GM06990 (cell line): ENCODE results near the gene NUMBL.
A peak's percentile ranks its signal among the peaks of the same experiment; 100 is the strongest.

ENCODE experiments used
- DNase-seq: peaks from one replicate; pipeline ENCODE4 v3.0.0-alpha.2; 2011; ENCODE audit not compliant: insufficient read length; ENCODE audit errors: extremely low read depth
- H3K27me3 ChIP-seq: replicated peaks from 2 replicates; pipeline ENCODE4 v1.6.0; 2011; ENCODE audit warnings: low read length; ENCODE audit not compliant: control insufficient read depth, insufficient read depth
- H3K36me3 ChIP-seq: 2 replicates; pipeline ENCODE4 v1.5.1; 2011; ENCODE audit warnings: low read length; ENCODE audit not compliant: control insufficient read depth, insufficient read depth
- H3K4me3 ChIP-seq: replicated peaks from 2 replicates; pipeline ENCODE4 v1.5.1; 2011; ENCODE audit warnings: low read depth, mild to moderate bottlenecking, control low read depth, low read length
- TF ChIP-seq, protein P1 (sequence below): IDR thresholded peaks from 2 replicates; pipeline ENCODE4 v1.5.1; 2011; ENCODE audit warnings: low read length, control low read depth, mild to moderate bottlenecking, inconsistent platforms; ENCODE audit not compliant: insufficient read depth, poor library complexity, severe bottlenecking

The NUMBL gene

DNA sequence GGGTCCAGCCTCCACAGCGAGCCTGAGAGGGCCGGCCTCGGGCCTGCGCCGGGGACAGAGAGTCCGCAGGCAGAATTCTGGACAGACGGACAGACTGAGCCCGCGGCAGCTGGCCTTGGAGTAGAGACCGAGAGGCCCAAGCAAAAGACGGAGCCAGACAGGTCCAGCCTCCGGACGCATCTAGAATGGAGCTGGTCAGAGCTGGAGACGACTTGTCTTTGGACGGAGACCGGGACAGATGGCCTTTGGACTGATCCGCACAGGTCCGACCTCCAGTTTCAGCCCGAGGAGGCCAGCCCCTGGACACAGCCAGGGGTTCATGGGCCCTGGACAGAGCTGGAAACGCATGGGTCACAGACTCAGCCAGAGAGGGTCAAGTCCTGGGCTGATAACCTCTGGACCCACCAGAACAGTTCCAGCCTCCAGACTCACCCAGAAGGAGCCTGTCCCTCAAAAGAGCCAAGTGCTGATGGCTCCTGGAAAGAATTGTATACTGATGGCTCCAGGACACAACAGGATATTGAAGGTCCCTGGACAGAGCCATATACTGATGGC, 27.0 kb upstream of the NUMBL start:
- TF ChIP-seq, protein P1, sequence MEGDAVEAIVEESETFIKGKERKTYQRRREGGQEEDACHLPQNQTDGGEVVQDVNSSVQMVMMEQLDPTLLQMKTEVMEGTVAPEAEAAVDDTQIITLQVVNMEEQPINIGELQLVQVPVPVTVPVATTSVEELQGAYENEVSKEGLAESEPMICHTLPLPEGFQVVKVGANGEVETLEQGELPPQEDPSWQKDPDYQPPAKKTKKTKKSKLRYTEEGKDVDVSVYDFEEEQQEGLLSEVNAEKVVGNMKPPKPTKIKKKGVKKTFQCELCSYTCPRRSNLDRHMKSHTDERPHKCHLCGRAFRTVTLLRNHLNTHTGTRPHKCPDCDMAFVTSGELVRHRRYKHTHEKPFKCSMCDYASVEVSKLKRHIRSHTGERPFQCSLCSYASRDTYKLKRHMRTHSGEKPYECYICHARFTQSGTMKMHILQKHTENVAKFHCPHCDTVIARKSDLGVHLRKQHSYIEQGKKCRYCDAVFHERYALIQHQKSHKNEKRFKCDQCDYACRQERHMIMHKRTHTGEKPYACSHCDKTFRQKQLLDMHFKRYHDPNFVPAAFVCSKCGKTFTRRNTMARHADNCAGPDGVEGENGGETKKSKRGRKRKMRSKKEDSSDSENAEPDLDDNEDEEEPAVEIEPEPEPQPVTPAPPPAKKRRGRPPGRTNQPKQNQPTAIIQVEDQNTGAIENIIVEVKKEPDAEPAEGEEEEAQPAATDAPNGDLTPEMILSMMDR: no peak
- Histone ChIP-seq H3K4me3 (peak overlapping the region; percentile 82), H3K27me3 (no peaks in the 10 kb centered on the region), H3K36me3 (no peaks in the 10 kb centered on the region; the same call in none of the 2 replicates)
- DNase-seq: no peak

DNA sequence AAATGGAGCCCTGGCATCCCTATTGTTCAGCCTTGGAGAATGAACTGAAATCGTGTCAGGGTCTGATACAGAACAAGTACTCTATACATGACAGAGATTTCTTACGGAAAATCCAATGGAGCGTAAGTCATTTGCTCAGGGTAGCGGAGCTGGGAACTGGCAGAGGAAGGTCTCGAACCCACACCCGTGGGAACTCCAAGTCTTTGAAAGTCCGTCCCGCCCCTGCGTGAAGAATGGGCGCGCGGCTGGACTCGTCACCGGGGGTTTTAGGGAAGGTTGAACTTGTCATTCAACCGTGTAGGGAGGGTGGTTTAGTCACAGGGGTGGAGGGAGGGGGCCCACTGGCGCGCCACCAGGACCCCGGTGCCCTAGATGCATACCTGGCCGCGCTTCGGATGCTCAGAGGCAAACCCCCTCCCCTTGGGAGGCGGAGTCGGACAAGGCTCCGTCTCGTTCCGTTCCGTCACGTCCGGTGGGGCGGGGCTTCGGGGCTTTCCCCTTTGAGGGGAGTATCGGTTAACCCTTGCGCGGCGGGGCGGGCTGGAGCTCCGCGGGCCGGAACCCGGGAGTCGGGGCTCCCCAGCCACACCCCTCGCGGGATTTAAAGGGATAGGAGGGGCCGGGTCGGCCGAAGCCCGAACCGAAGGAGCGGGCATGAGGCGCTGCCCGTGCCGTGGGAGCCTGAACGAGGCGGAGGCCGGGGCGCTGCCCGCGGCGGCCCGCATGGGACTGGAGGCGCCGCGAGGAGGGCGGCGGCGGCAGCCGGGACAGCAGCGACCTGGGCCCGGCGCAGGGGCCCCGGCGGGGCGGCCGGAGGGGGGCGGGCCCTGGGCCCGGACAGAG, 26.3 kb upstream of the NUMBL start, which contains the start of the genes COQ8B and ITPKC:
TSS of gene COQ8B (minus strand) at position 405 of the 843 bp plus-strand sequence. CDS start 2,254 bp downstream, outside the sequence.
TSS of gene ITPKC (plus strand) at position 631 of the 843 bp plus-strand sequence. CDS start at position 655, 24 bp downstream.
- peak; percentile 95 for DNase-seq
- Histone ChIP-seq H3K36me3 (no peaks in the 10 kb centered on the region; the same call in none of the 2 replicates), H3K27me3 (no peaks in the 10 kb centered on the region), H3K4me3 (peak within 1 kb of the TSS; percentile 82)
- TF ChIP-seq, protein P1: no peak

DNA sequence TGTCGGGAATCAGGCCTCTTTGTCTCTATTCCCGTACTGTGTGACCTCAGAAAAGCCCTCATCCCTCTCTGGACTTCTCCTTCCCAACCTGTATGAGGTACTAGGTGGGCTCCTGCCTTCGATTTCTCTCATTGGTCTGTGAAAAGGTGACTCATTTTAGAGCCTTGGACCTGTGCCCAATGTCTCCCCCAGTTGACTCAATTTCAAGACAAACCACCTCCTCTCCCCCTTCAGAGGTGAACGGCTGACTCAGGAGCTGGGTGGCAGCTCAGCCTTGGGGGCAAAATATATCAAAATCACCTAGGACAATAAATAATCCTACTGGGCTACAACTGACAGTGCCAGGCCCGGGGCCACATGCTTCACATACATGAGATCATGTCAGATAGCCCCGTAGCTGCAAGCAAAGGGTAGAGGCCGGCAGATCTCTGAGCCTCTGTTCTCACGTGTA, 25.6 kb upstream of the NUMBL start:
- no peaks in the 10 kb centered on the region for H3K27me3 ChIP-seq
- DNase-seq: peak; percentile 68
- no peaks in the 10 kb centered on the region; the same call in none of the 2 replicates for H3K36me3 ChIP-seq
- peak overlapping the region; percentile 82 for H3K4me3 ChIP-seq
- TF ChIP-seq, protein P1: no peak

DNA sequence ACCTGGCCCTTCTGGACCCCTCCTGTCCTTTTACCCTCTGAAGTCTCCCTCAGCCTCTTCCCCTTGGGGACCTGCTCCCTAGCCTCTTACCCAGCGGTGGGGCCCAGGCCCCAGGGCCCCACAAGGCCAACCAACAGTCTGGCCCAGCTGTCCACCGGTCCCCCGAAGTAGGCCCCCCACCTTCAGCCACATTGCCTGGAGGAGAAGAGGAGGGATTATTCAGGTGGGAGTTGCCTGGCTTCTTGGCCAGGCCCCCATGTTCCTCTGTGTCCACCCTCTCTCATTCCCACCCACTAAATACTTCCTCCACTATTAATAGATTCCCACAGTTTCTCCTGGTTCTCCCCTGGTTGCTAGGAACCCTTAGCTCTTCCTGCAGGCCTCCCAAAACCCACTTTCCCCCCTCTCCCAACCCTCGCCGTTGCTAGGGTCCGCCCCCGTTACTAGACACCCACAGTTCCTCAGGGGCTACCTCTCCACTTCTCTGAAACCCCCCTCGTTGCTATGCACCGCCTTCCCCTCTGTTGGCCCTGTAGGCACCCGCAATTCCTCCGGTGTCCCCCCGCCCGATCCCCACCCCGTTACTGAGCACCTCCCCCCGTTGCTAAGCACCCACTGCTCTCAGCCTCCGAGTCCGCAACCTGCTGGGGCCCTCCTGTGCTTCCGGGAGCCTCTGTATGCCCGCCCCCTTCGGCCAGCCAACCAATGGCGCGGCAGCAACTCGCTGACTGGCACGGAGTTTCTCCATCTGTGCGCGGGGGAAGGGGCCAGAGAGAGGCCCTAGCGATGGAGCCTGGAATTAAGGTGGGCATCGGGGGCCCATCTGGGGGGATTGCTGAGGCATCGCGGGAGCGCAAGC, 24.2 kb upstream of the NUMBL start:
- TF ChIP-seq, protein P1: no peak
- Histone ChIP-seq H3K27me3 (no peaks in the 10 kb centered on the region), H3K36me3 (peaks cover 2% of the 10 kb centered on the region), H3K4me3 (peak overlapping the region; percentile 82)
- peak; percentile 92 for DNase-seq

DNA sequence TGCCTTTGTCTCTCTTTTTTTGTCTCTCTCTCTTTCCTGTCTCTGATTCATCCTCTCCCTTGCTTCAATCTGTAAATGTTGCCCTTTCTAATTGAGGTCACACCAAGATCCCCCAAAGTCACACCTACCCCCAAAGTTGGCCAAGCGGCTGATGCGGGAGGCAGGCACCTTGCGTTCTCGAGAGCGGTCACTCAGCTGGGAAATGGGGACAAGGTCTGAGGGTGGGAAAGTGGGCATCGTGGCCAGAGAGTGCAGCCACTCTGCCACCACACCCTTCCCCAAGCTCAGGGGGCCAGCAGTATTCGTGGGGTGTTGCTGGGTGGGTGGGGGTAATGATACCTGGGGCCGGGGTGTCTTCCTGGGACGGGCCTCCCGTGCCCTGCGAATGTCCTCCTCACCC, 23.5 kb upstream of the NUMBL start:
- peaks cover 2% of the 10 kb centered on the region for H3K36me3 ChIP-seq
- H3K27me3 ChIP-seq: no peaks in the 10 kb centered on the region
- TF ChIP-seq, protein P1: no peak
- DNase-seq: no peak
- peak overlapping the region; percentile 82; the same call in 1 of the 2 replicates for H3K4me3 ChIP-seq
